GM19099 (cell line): Measurements from ENCODE around the gene PAPPA2.

ENCODE experiments used
- POLR2A ChIP-seq: IDR thresholded peaks from 3 replicates; pipeline ENCODE4 v1.6.1; 2011; ENCODE audit warnings: low read depth; ENCODE audit not compliant: insufficient read length; ENCODE audit errors: extremely low read depth

Gene PAPPA2

GRCh38 chr1:176733661-176734060 lies 270.7 kb downstream of the PAPPA2 start:
- TF ChIP-seq POLR2A, result no peak

GRCh38 chr1:176735201-176735600 lies 272.2 kb downstream of the PAPPA2 start:
- TF ChIP-seq POLR2A, result no peak

GRCh38 chr1:176736015-176736414 lies 273.0 kb downstream of the PAPPA2 start:
- TF ChIP-seq POLR2A, result no peak

GRCh38 chr1:176741181-176741580 lies 278.2 kb downstream of the PAPPA2 start:
- no peak for TF ChIP-seq POLR2A

- TF ChIP-seq POLR2A, result no peak
Measured at GRCh38 chr1:176742322-176742721, 279.3 kb downstream of the PAPPA2 start.

GRCh38 chr1:176744142-176744541 lies 281.2 kb downstream of the PAPPA2 start:
- TF ChIP-seq POLR2A, result no peak

- no peak for TF ChIP-seq POLR2A
Measured at GRCh38 chr1:176745945-176746344, 283.0 kb downstream of the PAPPA2 start.

- TF ChIP-seq POLR2A, result no peak
Measured at GRCh38 chr1:176752505-176752904, 289.5 kb downstream of the PAPPA2 start.

GRCh38 chr1:176754676-176755075 lies 291.7 kb downstream of the PAPPA2 start:
- TF ChIP-seq POLR2A, result no peak

- no peak for TF ChIP-seq POLR2A
Measured at GRCh38 chr1:176765608-176766007, 302.6 kb downstream of the PAPPA2 start.

- no peak for TF ChIP-seq POLR2A
Measured at GRCh38 chr1:176766779-176767178, 303.8 kb downstream of the PAPPA2 start.

- no peak for TF ChIP-seq POLR2A
Measured at GRCh38 chr1:176767714-176768136, 304.8 kb downstream of the PAPPA2 start.

- TF ChIP-seq POLR2A, result no peak
Measured at GRCh38 chr1:176768532-176768931, 305.6 kb downstream of the PAPPA2 start.

GRCh38 chr1:176770066-176770465 lies 307.1 kb downstream of the PAPPA2 start:
- TF ChIP-seq POLR2A, result no peak

GRCh38 chr1:176773038-176773437 lies 310.1 kb downstream of the PAPPA2 start:
- no peak for TF ChIP-seq POLR2A

- no peak for TF ChIP-seq POLR2A
Measured at GRCh38 chr1:176774224-176774623, 311.2 kb downstream of the PAPPA2 start.

GRCh38 chr1:176775378-176775777 lies 312.4 kb downstream of the PAPPA2 start:
- TF ChIP-seq POLR2A, result no peak
